Spleen (tissue), 11 donors: ENCODE results near the gene CAMK2B. TPM values are rescaled to one million over a fixed set of nuclear protein-coding genes. Genes with fewer than 3 reads are reported as not detected.

Source experiments
- DNase-seq: peaks from one replicate; pipeline ENCODE4 v3.0.0-alpha.2; 2020
- H3K27ac ChIP-seq, 8 donors: fragments of 200-600 bp; sonication (generic) in 7 of 8; 1 replicate in 4 of 8; 2 replicates in 4 of 8; pipeline versions ENCODE4 v1.5.0 to v1.8.0; 2016 to 2021; ENCODE audit warnings: inconsistent platforms in 4 of 8, mild to moderate bottlenecking in 4 of 8, moderate library complexity in 1 of 8
- H3K27me3 ChIP-seq, 7 donors: fragments of 200-600 bp; sonication (generic) in 6 of 7; replicated peaks in 1 of 7; 1 replicate in 4 of 7; 2 replicates in 3 of 7; pipeline versions ENCODE4 v1.5.0 to v1.8.0; 2016 to 2021; ENCODE audit warnings: inconsistent platforms in 3 of 7, mild to moderate bottlenecking in 1 of 7
- H3K36me3 ChIP-seq, 6 donors: fragments of 200-600 bp; sonication (generic) in 5 of 6; 1 replicate in 4 of 6; 2 replicates in 2 of 6; pipeline versions ENCODE4 v1.5.0 to v1.8.0; 2016 to 2021; ENCODE audit warnings: inconsistent platforms in 2 of 6
- H3K4me1 ChIP-seq, 6 donors: fragments of 200-600 bp; sonication (generic) in 5 of 6; 1 replicate in 3 of 6; 2 replicates in 3 of 6; pipeline versions ENCODE4 v1.5.0 to v1.8.0; 2016 to 2021; ENCODE audit warnings: inconsistent platforms in 3 of 6
- H3K4me3 ChIP-seq, 8 donors: fragments of 200-600 bp; sonication (generic) in 7 of 8; 1 replicate in 4 of 8; 2 replicates in 4 of 8; pipeline versions ENCODE4 v1.5.0 to v1.8.0; 2016 to 2021; ENCODE audit warnings: inconsistent platforms in 4 of 8, mild to moderate bottlenecking in 4 of 8, moderate library complexity in 2 of 8
- H3K9me3 ChIP-seq, 8 donors: fragments of 200-600 bp; sonication (generic) in 7 of 8; 1 replicate in 4 of 8; 2 replicates in 4 of 8; pipeline versions ENCODE4 v1.5.0 to v1.8.0; 2016 to 2021; ENCODE audit warnings: inconsistent platforms in 4 of 8
- CTCF ChIP-seq, 11 experiments: fragments of 200-600 bp in 7 of 11; fragments of 450-650 bp in 4 of 11; sonication (generic) in 4 of 11; IDR thresholded peaks in 8 of 11; conservative IDR thresholded peaks in 3 of 11; 1 replicate in 7 of 11; 2 replicates in 4 of 11; pipeline versions ENCODE4 v1.4.0 to v1.8.0; 2016 to 2021; ENCODE audit warnings: antibody characterized with exemption in 11 of 11, inconsistent platforms in 4 of 11, mild to moderate bottlenecking in 1 of 11
- POLR2A ChIP-seq, 3 donors: fragments of 450-650 bp; IDR thresholded peaks; one replicate each; pipeline ENCODE4 v1.5.1; 2017; ENCODE audit warnings: antibody characterized with exemption in 3 of 3, mild to moderate bottlenecking in 1 of 3
- POLR2AphosphoS5 ChIP-seq, 3 donors: sonication (generic); formaldehyde crosslinking; IDR thresholded peaks; one replicate each; pipeline ENCODE4 v1.5.1; 2017; ENCODE audit warnings: antibody characterized with exemption in 3 of 3
- WGBS, 5 donors: extraction: QIAGEN DNeasy Blood & Tissue Kit in 3 of 5; methylation state at CpG; one replicate each; pipeline versions ENCODE4 v1.1.5 to v1.1.7; 2013 to 2018; 5-methylcytosine and 5-hydroxymethylcytosine counted together
- intact Hi-C: fragments of 100-400 bp; cut with DNase I; formaldehyde crosslinking; loops from one replicate; pipeline ENCODE4 v1.15.0; 2023; ENCODE audit warnings: low total_unique reads
- polyA plus RNA-seq, 3 donors: library from polyadenylated mRNA; stranded (reverse); fragments of 200-250 nt; gene quantifications; one replicate each; pipeline ENCODE4 v1.2.1, GENCODE V29; 2013
- total RNA-seq, 7 donors: library from RNA; depleted of rRNA in 3 of 7; stranded (reverse); fragments of >200 nt in 3 of 7; fragmentation: NEBNext Ultra II Directional in 4 of 7; extraction: Animal tissue kit (Norgen Biotek cat#: 25700) in 4 of 7; gene quantifications; one replicate each; pipeline versions ENCODE4 v1.1.0 to v1.2.1, GENCODE V29; 2016 to 2021
- donor health status: healthy with polysubstance abuse.
- donor health status: DM: no; HTN: no; CAD: no; lungs with moderate emphysema.
- donor health status: DM: no; HTN: no; CAD: no.
- donor health status: Bipolar disorder and iron deficiency.
- donor health status: healthy.
- donor health status: DM: no; HTN: no; CAD: no.
- donor health status: DM: yes; HTN: yes; CAD: no.

CAMK2B gene
- total and polyA plus RNA-seq, 10 donors, result 0.20 to 2.9 (median 0.61) TPM; not detected in 2

- WGBS, 5 donors, result 49 to 91% (median 70%) methylated on average over 4 of the region's 4 CpGs
- Histone ChIP-seq H3K9me3 (peaks cover 0 to 17% (median 11%) of the 10 kb centered on the region in 8 donors), H3K27ac (no peak overlapping the region), H3K4me3 (no peak overlapping the region), H3K36me3 (no peaks in the 10 kb centered on the region), H3K27me3 (peaks cover 0 to 22% (median 0%) of the 10 kb centered on the region in 7 donors), H3K4me1 (no peaks in the 10 kb centered on the region)
- intact Hi-C loops, result no loop called here
- no peak for DNase-seq
- TF ChIP-seq POLR2A (IDR thresholded peaks at IDR 0.05), result no peak
- no peak for TF ChIP-seq CTCF (IDR thresholded peaks at IDR 0.05 in 8 of 11, conservative IDR thresholded peaks at IDR 0.05 in 3 of 11)
Measured at GRCh38 chr7:44366986-44367385, 41.6 kb upstream of the CAMK2B start.

GRCh38 chr7:44353668-44354067, 28.3 kb upstream of the CAMK2B start:
- Histone ChIP-seq H3K27ac (no peak overlapping the region), H3K4me1 (no peaks in the 10 kb centered on the region), H3K4me3 (no peak overlapping the region), H3K36me3 (no peaks in the 10 kb centered on the region), H3K27me3 (peaks cover 0 to 7% (median 0%) of the 10 kb centered on the region in 7 donors), H3K9me3 (peaks cover 0 to 24% (median 16%) of the 10 kb centered on the region in 8 donors)
- no peak for DNase-seq
- 56 to 68% (median 61%) methylated on average over 2 of the region's 2 CpGs for WGBS, 5 donors
- intact Hi-C loops, result no loop called here
- no peak for TF ChIP-seq CTCF (IDR thresholded peaks at IDR 0.05 in 8 of 11, conservative IDR thresholded peaks at IDR 0.05 in 3 of 11)
- no peak for TF ChIP-seq POLR2A (IDR thresholded peaks at IDR 0.05)
- no peak for TF ChIP-seq POLR2AphosphoS5 (IDR thresholded peaks at IDR 0.05)

GRCh38 chr7:44348851-44349781, 23.7 kb upstream of the CAMK2B start:
- TF ChIP-seq CTCF (IDR thresholded peaks at IDR 0.05 in 8 of 11, conservative IDR thresholded peaks at IDR 0.05 in 3 of 11), result no peak
- TF ChIP-seq POLR2AphosphoS5 (IDR thresholded peaks at IDR 0.05), result no peak
- no peak for TF ChIP-seq POLR2A (IDR thresholded peaks at IDR 0.05)
- Histone ChIP-seq H3K4me1 (no peaks in the 10 kb centered on the region), H3K36me3 (no peaks in the 10 kb centered on the region), H3K27ac (no peak overlapping the region), H3K4me3 (no peak overlapping the region), H3K9me3 (peaks cover 0 to 21% (median 16%) of the 10 kb centered on the region in 8 donors), H3K27me3 (peaks cover 0 to 22% (median 0%) of the 10 kb centered on the region in 7 donors)
- intact Hi-C loops, result no loop called here
- DNase-seq, result no peak
- WGBS, 5 donors, result 76 to 90% (median 84%) methylated on average over 8 to 9 of the region's 9 CpGs

- DNase-seq, result no peak
- intact Hi-C loops, result no loop called here
- Histone ChIP-seq H3K9me3 (peaks cover 0 to 18% (median 12%) of the 10 kb centered on the region in 8 donors), H3K27me3 (peaks cover 0 to 22% (median 0%) of the 10 kb centered on the region in 7 donors), H3K4me1 (no peaks in the 10 kb centered on the region), H3K4me3 (no peak overlapping the region), H3K36me3 (no peaks in the 10 kb centered on the region), H3K27ac (no peak overlapping the region)
- no peak for TF ChIP-seq POLR2A (IDR thresholded peaks at IDR 0.05)
- TF ChIP-seq POLR2AphosphoS5 (IDR thresholded peaks at IDR 0.05), result no peak
- TF ChIP-seq CTCF (IDR thresholded peaks at IDR 0.05 in 8 of 11, conservative IDR thresholded peaks at IDR 0.05 in 3 of 11), result no peak
- WGBS, 5 donors, result 82 to 100% (median 88%) methylated on average over 2 of the region's 2 CpGs
Measured at GRCh38 chr7:44348300-44348699, 22.9 kb upstream of the CAMK2B start.
